ENCODE measurements around the gene NRXN3. TPM values are rescaled to one million over a fixed set of nuclear protein-coding genes. Genes with fewer than 3 reads are reported as not detected.

Gene NRXN3
- total and polyA plus RNA-seq, 2 experiments from 2014 or later, result 1.0 to 1.8 TPM

DNA sequence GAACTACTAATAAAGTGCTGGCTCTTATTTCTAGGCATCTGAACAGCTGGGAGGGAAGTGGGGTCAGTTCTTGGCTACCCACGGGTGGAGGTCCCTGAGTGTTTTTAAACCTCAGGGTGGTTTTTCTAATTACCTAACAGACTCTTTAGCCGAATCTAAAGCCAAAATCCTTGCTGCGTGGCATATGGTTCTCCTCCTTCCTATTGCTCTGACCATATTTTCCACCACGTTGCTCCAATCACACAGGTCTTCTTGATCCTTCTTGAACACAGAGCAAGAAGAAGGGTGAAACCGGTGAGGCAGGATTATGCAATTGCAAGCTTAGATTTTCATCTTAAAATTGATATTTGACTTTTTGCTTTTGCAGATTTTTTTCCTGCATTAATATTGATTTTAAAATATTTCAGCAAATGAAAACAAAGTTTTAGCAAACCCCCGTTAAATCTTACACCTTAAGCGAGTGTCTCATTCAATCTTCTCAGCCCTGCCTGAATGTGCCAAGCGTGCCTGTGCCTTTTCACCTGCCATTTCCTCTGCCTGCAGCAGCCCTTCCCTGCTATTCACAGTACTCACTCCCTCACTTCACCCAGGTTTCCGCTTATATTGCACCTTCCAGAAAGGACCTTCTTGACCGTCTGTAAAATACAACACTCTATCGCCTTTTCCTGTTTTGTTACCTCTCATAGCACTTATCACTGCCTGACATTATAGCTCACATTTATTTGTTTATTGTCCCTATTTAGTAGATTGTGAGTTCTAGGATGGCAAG is 1535.1 kb downstream of the NRXN3 start:
- Mint-ChIP-seq H3K4me3 (no peak overlapping the region), H3K9me3 (no peaks in the 10 kb centered on the region), H3K36me3 (ENCODE audit: low read depth) (no peaks in the 10 kb centered on the region), H3K27me3 (ENCODE audit: insufficient read depth, low read depth, poor library complexity) (no peaks in the 10 kb centered on the region), H3K27ac (no peak overlapping the region), H3K4me1 (peaks cover 3% of the 10 kb centered on the region; the same call in 1 of the 3 replicates)
- no peaks in the 10 kb centered on the region for H3K79me2 ChIP-seq (replicated peaks; ENCODE audit: insufficient read depth)
- H3K27me3 ChIP-seq (ENCODE audit: insufficient read depth), result no peaks in the 10 kb centered on the region
- H3K4me3 ChIP-seq, result no peak overlapping the region
- no peak overlapping the region for H2AFZ ChIP-seq
- no peak for DNase-seq (ENCODE audit: low spot score)
- no peaks in the 10 kb centered on the region for H3F3A ChIP-seq (replicated peaks; ENCODE audit: low read depth)
- no peak overlapping the region for H3K4me2 ChIP-seq
- no peak for TF ChIP-seq CTCF (conservative IDR thresholded peaks at IDR 0.05; ENCODE audit: low read depth in 2 of 2)
- TF ChIP-seq EZH2 (IDR thresholded peaks at IDR 0.05; ENCODE audit: low read depth, unreplicated experiment), result no peak
- no peak for TF ChIP-seq ZNF331 (CRISPR knock-in tag; IDR thresholded peaks at IDR 0.05; ENCODE audit: low read depth)
- no peak for TF ChIP-seq NANOG (IDR thresholded peaks at IDR 0.05; ENCODE audit: borderline replicate concordance)
- TF ChIP-seq STAT1 (IDR thresholded peaks at IDR 0.05; ENCODE audit: unreplicated experiment), result no peak
- TF ChIP-seq EZH2phosphoT487 (IDR thresholded peaks at IDR 0.05; ENCODE audit: unreplicated experiment), result no peak
- no peak for TF ChIP-seq ETS1 (IDR thresholded peaks at IDR 0.05)
- TF ChIP-seq JUNB (IDR thresholded peaks at IDR 0.05; ENCODE audit: unreplicated experiment), result no peak
- TF ChIP-seq CREB1 (CRISPR knock-in tag; IDR thresholded peaks at IDR 0.05; ENCODE audit: low read depth), result no peak
- TF ChIP-seq, protein P1, sequence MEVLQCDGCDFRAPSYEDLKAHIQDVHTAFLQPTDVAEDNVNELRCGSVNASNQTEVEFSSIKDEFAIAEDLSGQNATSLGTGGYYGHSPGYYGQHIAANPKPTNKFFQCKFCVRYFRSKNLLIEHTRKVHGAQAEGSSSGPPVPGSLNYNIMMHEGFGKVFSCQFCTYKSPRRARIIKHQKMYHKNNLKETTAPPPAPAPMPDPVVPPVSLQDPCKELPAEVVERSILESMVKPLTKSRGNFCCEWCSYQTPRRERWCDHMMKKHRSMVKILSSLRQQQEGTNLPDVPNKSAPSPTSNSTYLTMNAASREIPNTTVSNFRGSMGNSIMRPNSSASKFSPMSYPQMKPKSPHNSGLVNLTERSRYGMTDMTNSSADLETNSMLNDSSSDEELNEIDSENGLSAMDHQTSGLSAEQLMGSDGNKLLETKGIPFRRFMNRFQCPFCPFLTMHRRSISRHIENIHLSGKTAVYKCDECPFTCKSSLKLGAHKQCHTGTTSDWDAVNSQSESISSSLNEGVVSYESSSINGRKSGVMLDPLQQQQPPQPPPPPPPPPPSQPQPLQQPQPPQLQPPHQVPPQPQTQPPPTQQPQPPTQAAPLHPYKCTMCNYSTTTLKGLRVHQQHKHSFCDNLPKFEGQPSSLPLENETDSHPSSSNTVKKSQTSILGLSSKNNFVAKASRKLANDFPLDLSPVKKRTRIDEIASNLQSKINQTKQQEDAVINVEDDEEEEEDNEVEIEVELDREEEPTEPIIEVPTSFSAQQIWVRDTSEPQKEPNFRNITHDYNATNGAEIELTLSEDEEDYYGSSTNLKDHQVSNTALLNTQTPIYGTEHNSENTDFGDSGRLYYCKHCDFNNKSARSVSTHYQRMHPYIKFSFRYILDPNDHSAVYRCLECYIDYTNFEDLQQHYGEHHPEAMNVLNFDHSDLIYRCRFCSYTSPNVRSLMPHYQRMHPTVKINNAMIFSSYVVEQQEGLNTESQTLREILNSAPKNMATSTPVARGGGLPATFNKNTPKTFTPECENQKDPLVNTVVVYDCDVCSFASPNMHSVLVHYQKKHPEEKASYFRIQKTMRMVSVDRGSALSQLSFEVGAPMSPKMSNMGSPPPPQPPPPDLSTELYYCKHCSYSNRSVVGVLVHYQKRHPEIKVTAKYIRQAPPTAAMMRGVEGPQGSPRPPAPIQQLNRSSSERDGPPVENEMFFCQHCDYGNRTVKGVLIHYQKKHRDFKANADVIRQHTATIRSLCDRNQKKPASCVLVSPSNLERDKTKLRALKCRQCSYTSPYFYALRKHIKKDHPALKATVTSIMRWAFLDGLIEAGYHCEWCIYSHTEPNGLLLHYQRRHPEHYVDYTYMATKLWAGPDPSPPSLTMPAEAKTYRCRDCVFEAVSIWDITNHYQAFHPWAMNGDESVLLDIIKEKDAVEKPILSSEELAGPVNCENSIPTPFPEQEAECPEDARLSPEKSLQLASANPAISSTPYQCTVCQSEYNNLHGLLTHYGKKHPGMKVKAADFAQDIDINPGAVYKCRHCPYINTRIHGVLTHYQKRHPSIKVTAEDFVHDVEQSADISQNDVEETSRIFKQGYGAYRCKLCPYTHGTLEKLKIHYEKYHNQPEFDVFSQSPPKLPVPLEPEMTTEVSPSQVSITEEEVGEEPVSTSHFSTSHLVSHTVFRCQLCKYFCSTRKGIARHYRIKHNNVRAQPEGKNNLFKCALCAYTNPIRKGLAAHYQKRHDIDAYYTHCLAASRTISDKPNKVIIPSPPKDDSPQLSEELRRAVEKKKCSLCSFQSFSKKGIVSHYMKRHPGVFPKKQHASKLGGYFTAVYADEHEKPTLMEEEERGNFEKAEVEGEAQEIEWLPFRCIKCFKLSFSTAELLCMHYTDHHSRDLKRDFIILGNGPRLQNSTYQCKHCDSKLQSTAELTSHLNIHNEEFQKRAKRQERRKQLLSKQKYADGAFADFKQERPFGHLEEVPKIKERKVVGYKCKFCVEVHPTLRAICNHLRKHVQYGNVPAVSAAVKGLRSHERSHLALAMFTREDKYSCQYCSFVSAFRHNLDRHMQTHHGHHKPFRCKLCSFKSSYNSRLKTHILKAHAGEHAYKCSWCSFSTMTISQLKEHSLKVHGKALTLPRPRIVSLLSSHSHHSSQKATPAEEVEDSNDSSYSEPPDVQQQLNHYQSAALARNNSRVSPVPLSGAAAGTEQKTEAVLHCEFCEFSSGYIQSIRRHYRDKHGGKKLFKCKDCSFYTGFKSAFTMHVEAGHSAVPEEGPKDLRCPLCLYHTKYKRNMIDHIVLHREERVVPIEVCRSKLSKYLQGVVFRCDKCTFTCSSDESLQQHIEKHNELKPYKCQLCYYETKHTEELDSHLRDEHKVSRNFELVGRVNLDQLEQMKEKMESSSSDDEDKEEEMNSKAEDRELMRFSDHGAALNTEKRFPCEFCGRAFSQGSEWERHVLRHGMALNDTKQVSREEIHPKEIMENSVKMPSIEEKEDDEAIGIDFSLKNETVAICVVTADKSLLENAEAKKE (CRISPR knock-in tag; IDR thresholded peaks at IDR 0.05), result no peak
- no peak for TF ChIP-seq ZNF114 (CRISPR knock-in tag; IDR thresholded peaks at IDR 0.05)
- TF ChIP-seq, protein P2, sequence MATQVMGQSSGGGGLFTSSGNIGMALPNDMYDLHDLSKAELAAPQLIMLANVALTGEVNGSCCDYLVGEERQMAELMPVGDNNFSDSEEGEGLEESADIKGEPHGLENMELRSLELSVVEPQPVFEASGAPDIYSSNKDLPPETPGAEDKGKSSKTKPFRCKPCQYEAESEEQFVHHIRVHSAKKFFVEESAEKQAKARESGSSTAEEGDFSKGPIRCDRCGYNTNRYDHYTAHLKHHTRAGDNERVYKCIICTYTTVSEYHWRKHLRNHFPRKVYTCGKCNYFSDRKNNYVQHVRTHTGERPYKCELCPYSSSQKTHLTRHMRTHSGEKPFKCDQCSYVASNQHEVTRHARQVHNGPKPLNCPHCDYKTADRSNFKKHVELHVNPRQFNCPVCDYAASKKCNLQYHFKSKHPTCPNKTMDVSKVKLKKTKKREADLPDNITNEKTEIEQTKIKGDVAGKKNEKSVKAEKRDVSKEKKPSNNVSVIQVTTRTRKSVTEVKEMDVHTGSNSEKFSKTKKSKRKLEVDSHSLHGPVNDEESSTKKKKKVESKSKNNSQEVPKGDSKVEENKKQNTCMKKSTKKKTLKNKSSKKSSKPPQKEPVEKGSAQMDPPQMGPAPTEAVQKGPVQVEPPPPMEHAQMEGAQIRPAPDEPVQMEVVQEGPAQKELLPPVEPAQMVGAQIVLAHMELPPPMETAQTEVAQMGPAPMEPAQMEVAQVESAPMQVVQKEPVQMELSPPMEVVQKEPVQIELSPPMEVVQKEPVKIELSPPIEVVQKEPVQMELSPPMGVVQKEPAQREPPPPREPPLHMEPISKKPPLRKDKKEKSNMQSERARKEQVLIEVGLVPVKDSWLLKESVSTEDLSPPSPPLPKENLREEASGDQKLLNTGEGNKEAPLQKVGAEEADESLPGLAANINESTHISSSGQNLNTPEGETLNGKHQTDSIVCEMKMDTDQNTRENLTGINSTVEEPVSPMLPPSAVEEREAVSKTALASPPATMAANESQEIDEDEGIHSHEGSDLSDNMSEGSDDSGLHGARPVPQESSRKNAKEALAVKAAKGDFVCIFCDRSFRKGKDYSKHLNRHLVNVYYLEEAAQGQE (IDR thresholded peaks at IDR 0.05; ENCODE audit: unreplicated experiment), result no peak
- no peak for TF ChIP-seq POLR2AphosphoS5 (IDR thresholded peaks at IDR 0.05; ENCODE audit: low read depth)
- H4K20me1 ChIP-seq (replicated peaks; ENCODE audit: insufficient read depth), result no peaks in the 10 kb centered on the region
- H3K4me1 ChIP-seq (ENCODE audit: insufficient read depth), result no peaks in the 10 kb centered on the region
- ATAC-seq, result no peak
- no peak overlapping the region for H3K27ac ChIP-seq (ENCODE audit: low read depth)
- H3K36me3 ChIP-seq (ENCODE audit: insufficient read depth), result no peaks in the 10 kb centered on the region
- no peaks in the 10 kb centered on the region for H3K9me2 ChIP-seq (ENCODE audit: insufficient read depth)

All from GM23338 (cell line).